Ishikawa (cell line): Measurements from ENCODE around the gene CLNK.

Source experiments
- CEBPB ChIP-seq: IDR thresholded peaks from 2 replicates; pipeline ENCODE4 v1.6.1; 2012
- CREB1 ChIP-seq: IDR thresholded peaks from 2 replicates; pipeline ENCODE4 v1.6.1; 2012; ENCODE audit warnings: low read depth
- EGR1 ChIP-seq: IDR thresholded peaks from 2 replicates; pipeline ENCODE4 v1.6.1; 2012
- EP300 ChIP-seq: IDR thresholded peaks from 2 replicates; pipeline ENCODE4 v1.6.1; 2012; ENCODE audit warnings: borderline replicate concordance
- FOXM1 ChIP-seq: IDR thresholded peaks from 2 replicates; pipeline ENCODE4 v1.6.1; 2012; ENCODE audit warnings: low read depth, borderline replicate concordance
- MAX ChIP-seq: IDR thresholded peaks from 2 replicates; pipeline ENCODE4 v1.6.1; 2012
- NFIC ChIP-seq: IDR thresholded peaks from 2 replicates; pipeline ENCODE4 v1.6.1; 2012
- RAD21 ChIP-seq: IDR thresholded peaks from 2 replicates; pipeline ENCODE4 v1.6.1; 2012; ENCODE audit warnings: low read depth
- REST ChIP-seq: IDR thresholded peaks from 2 replicates; pipeline ENCODE4 v1.6.1; 2012; ENCODE audit warnings: low read depth, mild to moderate bottlenecking
- TAF1 ChIP-seq: IDR thresholded peaks from 2 replicates; pipeline ENCODE4 v1.6.1; 2012; ENCODE audit warnings: low read depth, mild to moderate bottlenecking
- TCF12 ChIP-seq: IDR thresholded peaks from 2 replicates; pipeline ENCODE4 v1.6.1; 2012; ENCODE audit warnings: low read depth
- TEAD4 ChIP-seq: IDR thresholded peaks from 2 replicates; pipeline ENCODE4 v1.6.1; 2012
- YY1 ChIP-seq: IDR thresholded peaks from 2 replicates; pipeline ENCODE4 v1.6.1; 2012; ENCODE audit warnings: low read depth
- ZBTB7A ChIP-seq: IDR thresholded peaks from 2 replicates; pipeline ENCODE4 v1.6.1; 2012; ENCODE audit warnings: low read depth
- TF ChIP-seq, protein P1 (sequence below): IDR thresholded peaks from 2 replicates; pipeline ENCODE4 v1.6.1; 2012

Gene CLNK

GRCh38 chr4:10441512-10441911 is 243.1 kb downstream of the CLNK start:
- TF ChIP-seq RAD21, result no peak
- TF ChIP-seq CEBPB, result no peak
- TF ChIP-seq TAF1, result no peak
- TF ChIP-seq, protein P1, sequence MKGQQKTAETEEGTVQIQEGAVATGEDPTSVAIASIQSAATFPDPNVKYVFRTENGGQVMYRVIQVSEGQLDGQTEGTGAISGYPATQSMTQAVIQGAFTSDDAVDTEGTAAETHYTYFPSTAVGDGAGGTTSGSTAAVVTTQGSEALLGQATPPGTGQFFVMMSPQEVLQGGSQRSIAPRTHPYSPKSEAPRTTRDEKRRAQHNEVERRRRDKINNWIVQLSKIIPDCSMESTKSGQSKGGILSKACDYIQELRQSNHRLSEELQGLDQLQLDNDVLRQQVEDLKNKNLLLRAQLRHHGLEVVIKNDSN, result no peak
- TF ChIP-seq CREB1, result no peak
- no peak for TF ChIP-seq TCF12
- TF ChIP-seq NFIC, result no peak
- no peak for TF ChIP-seq TEAD4
- TF ChIP-seq ZBTB7A, result no peak
- TF ChIP-seq EGR1, result no peak
- no peak for TF ChIP-seq EP300
- TF ChIP-seq FOXM1, result no peak
- no peak for TF ChIP-seq REST

- TF ChIP-seq ZBTB7A (no peak), FOXM1 (no peak), CREB1 (no peak), NFIC (no peak), CEBPB (no peak), EGR1 (no peak), REST (no peak), TEAD4 (no peak), EP300 (no peak), MAX (no peak), RAD21 (no peak), TAF1 (no peak), TCF12 (no peak), YY1 (no peak)
- TF ChIP-seq, protein P1, result no peak
Measured at GRCh38 chr4:10438924-10439323, 245.6 kb downstream of the CLNK start.

DNA sequence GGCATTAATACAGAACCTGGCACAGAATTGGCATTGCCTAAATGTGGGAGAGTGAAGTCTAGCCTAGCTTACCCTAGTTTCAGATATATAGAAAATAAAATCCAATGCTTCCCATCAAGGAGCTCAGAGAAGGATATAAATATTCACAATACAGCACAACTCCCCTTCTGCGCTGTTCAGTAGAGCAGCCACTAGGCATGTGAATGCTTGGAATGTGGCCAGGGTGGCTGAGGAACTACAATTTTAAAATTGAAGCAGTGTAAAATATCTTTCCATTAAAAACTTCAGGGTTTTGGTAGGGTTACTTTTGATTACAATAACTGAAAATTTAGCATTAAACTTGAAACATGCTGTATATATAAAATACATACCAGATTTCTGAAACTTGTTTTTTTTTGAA is 246.8 kb downstream of the CLNK start:
- TF ChIP-seq CEBPB, result no peak
- TF ChIP-seq EP300, result no peak
- TF ChIP-seq CREB1, result no peak
- no peak for TF ChIP-seq ZBTB7A
